ENCODE measurements around the gene CDK14.

- TF ChIP-seq CTCF (IDR thresholded peaks at IDR 0.05) (no peak), POLR2A (IDR thresholded peaks at IDR 0.05) (no peak)
These were observed 181.3 kb downstream of the CDK14 start for GRCh38 chr7:90777465-90777864.
